ENCODE measurements around the gene CMPK1.
"Not testable (repeated sequence)": the region's sequence is repeated elsewhere in the genome, so short reads cannot be mapped to it uniquely, and the experiment has no call there.

CMPK1 gene

DNA sequence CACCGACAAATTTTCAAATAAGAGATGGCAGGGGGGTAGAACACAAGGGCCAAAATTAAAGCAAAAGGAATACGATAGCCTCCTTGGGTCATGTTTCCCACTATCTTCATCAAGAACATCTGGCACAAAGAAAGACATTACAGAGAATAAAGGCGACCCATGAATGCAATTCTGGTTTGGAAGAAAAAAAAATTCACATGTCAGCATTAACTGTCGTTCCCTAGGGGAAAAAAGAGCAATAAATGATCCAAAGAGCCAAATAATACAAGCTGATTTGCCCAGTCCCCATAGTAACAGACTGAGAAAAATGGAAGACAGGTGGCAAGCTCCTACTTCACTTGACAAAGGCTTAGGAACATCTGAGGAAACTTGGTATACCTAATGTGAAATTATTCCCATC, 24.2 kb upstream of the CMPK1 start:
- no peak for DNase-seq (ENCODE audit: low spot score)
- no peaks in the 10 kb centered on the region for H3K4me1 ChIP-seq (ENCODE audit: insufficient read depth, poor library complexity, severe bottlenecking)
- H3K27ac ChIP-seq (ENCODE audit: poor library complexity, severe bottlenecking) = no peak overlapping the region
- H3K36me3 ChIP-seq (ENCODE audit: low read depth) = peaks cover 75% of the 10 kb centered on the region
- TF ChIP-seq, protein P1, sequence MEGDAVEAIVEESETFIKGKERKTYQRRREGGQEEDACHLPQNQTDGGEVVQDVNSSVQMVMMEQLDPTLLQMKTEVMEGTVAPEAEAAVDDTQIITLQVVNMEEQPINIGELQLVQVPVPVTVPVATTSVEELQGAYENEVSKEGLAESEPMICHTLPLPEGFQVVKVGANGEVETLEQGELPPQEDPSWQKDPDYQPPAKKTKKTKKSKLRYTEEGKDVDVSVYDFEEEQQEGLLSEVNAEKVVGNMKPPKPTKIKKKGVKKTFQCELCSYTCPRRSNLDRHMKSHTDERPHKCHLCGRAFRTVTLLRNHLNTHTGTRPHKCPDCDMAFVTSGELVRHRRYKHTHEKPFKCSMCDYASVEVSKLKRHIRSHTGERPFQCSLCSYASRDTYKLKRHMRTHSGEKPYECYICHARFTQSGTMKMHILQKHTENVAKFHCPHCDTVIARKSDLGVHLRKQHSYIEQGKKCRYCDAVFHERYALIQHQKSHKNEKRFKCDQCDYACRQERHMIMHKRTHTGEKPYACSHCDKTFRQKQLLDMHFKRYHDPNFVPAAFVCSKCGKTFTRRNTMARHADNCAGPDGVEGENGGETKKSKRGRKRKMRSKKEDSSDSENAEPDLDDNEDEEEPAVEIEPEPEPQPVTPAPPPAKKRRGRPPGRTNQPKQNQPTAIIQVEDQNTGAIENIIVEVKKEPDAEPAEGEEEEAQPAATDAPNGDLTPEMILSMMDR (IDR thresholded peaks at IDR 0.05; ENCODE audit: poor library complexity, severe bottlenecking) = no peak
- H3K4me3 ChIP-seq (ENCODE audit: severe bottlenecking) = no peak overlapping the region
- H3K9me3 ChIP-seq (ENCODE audit: severe bottlenecking) = no peaks in the 10 kb centered on the region
- ATAC-seq (ENCODE audit: low read depth) = no peak
- H3K27me3 ChIP-seq (ENCODE audit: insufficient read depth, poor library complexity, severe bottlenecking) = no peaks in the 10 kb centered on the region

DNA sequence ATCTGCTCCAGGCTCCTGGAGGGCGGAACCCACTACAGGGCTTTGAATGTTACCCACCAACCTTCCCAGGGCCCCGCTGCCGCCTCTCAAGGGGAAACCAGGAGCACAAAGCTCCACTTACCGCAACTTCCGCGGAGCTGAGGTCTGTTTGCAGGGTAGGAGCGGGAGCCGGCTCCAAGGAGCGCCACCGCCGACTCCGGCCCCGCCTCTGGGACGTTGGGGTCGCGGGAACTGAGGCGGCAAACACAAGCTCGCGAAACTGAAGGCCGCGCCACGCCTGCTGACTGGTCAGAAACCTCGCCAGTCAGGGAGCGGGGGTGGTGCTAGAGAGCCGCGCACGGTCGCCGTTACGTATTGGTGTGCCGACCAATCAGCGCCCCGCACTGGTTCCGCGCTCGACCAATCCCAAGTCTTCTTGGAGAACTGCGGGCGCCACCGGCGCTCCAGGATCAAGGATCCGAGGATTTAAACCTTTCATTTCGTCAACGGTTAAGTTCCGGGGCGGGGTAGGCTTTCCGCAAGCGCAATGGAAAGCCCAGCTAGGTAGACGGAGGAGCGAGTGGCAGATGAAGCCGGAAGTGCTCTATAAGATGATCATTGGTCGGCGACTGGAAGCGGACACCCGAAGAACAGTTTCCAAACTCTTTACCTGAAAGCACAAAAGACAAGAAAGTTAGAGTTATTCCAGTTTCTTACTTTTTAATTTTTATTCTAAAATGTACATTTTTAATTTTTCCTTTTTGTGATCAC, 19.5 kb upstream of the CMPK1 start, which contains the start of gene STIL:
Gene STIL, minus strand, starts transcription at position 233 of the 750 bp plus-strand sequence. CDS start 3,828 bp downstream, outside the sequence.
- peaks cover 33% of the 10 kb centered on the region for H3K36me3 ChIP-seq (ENCODE audit: low read depth)
- H3K4me3 ChIP-seq (ENCODE audit: severe bottlenecking) = peak within 1 kb of the TSS; percentile 65
- H3K27ac ChIP-seq (ENCODE audit: poor library complexity, severe bottlenecking) = peak within 1 kb of the TSS; percentile 81
- TF ChIP-seq, protein P1 (IDR thresholded peaks at IDR 0.05; ENCODE audit: poor library complexity, severe bottlenecking) = no peak
- ATAC-seq (ENCODE audit: low read depth) = peak; percentile 94
- no peaks in the 10 kb centered on the region for H3K27me3 ChIP-seq (ENCODE audit: insufficient read depth, poor library complexity, severe bottlenecking)
- no peaks in the 10 kb centered on the region for H3K9me3 ChIP-seq (ENCODE audit: severe bottlenecking)
- DNase-seq (ENCODE audit: low spot score) = peak; percentile 99
- H3K4me1 ChIP-seq (ENCODE audit: insufficient read depth, poor library complexity, severe bottlenecking) = no peaks in the 10 kb centered on the region

DNA sequence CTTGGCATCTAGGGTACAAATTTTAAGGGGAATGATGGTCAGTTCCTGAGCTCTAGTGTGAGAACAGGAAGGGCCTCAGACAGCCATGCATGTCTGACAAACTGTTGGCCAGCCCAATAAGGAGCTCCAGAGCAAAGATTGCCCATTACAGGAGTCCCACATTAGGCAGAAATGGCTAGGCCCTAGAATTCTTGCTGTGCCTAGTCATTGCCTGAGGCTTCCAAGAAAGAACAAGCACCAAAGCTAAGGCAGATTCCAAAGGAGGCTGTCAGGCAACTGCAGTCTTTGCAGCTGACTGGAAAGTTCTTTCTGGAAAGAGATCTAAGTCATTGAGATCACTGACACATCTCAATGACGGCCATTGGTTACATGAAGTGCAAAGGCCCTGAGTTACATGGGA, 15.7 kb upstream of the CMPK1 start:
- no peak for ATAC-seq (ENCODE audit: low read depth)
- H3K27me3 ChIP-seq (ENCODE audit: insufficient read depth, poor library complexity, severe bottlenecking) = no peaks in the 10 kb centered on the region
- H3K4me1 ChIP-seq (ENCODE audit: insufficient read depth, poor library complexity, severe bottlenecking) = no peaks in the 10 kb centered on the region
- peaks cover 1% of the 10 kb centered on the region; the same call in 1 of the 2 replicates for H3K36me3 ChIP-seq (ENCODE audit: low read depth)
- no peaks in the 10 kb centered on the region for H3K9me3 ChIP-seq (ENCODE audit: severe bottlenecking)
- DNase-seq (ENCODE audit: low spot score) = no peak
- TF ChIP-seq, protein P1 (IDR thresholded peaks at IDR 0.05; ENCODE audit: poor library complexity, severe bottlenecking) = no peak
- H3K27ac ChIP-seq (ENCODE audit: poor library complexity, severe bottlenecking) = no peak overlapping the region
- H3K4me3 ChIP-seq (ENCODE audit: severe bottlenecking) = no peak overlapping the region

DNA sequence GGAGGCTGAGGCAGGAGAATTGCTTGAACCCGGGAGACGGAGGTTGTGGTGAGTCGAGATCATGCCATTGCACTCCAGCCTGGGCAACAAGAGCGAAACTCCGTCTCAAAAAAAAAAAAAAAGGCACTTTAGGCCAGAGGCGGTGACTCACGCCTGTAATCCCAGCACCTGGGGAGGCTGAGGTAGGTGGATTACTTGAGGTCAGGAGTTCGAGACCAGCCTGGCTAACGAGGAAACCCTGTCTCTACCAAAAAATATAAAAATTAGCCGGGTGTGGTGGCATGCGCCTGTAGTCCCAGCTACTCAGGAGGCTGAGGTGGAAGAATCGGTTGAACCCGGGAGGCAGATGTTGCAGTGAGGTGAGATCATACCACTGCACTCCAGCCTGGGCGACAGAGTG, 13.6 kb upstream of the CMPK1 start:
- H3K4me3 ChIP-seq (ENCODE audit: severe bottlenecking); H3K9me3 ChIP-seq (ENCODE audit: severe bottlenecking); H3K4me1 ChIP-seq (ENCODE audit: insufficient read depth, poor library complexity, severe bottlenecking); ATAC-seq (ENCODE audit: low read depth); H3K36me3 ChIP-seq (ENCODE audit: low read depth); H3K27me3 ChIP-seq (ENCODE audit: insufficient read depth, poor library complexity, severe bottlenecking); DNase-seq (ENCODE audit: low spot score); H3K27ac ChIP-seq (ENCODE audit: poor library complexity, severe bottlenecking): not testable (repeated sequence)

DNA sequence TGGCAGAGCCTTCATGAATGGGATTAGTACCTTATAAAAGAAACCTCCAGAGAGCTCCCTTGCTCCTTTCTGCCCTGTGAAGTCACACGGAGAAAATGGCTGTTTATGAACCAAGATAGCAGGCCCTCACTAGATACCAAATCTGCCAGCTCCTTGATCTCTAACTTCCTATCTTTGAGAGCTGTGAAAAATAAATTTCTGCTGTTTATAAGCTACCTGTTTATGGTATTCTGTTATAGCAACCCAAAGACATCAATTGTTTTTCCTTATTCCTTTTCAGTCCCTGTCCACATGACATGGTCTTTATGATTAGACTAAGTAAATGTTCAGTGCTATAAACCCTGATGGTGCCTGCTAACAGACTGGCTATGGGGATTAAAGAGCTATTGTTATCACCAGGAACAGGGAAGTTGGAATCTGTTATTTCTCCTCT, 10.0 kb upstream of the CMPK1 start:
- Histone ChIP-seq H3K9me3 (ENCODE audit: severe bottlenecking) (no peaks in the 10 kb centered on the region), H3K4me3 (ENCODE audit: severe bottlenecking) (no peak overlapping the region), H3K27me3 (ENCODE audit: insufficient read depth, poor library complexity, severe bottlenecking) (no peaks in the 10 kb centered on the region), H3K36me3 (ENCODE audit: low read depth) (no peaks in the 10 kb centered on the region), H3K4me1 (ENCODE audit: insufficient read depth, poor library complexity, severe bottlenecking) (no peaks in the 10 kb centered on the region), H3K27ac (ENCODE audit: poor library complexity, severe bottlenecking) (no peak overlapping the region)
- no peak for DNase-seq (ENCODE audit: low spot score)
- TF ChIP-seq, protein P1 (IDR thresholded peaks at IDR 0.05; ENCODE audit: poor library complexity, severe bottlenecking) = no peak
- ATAC-seq (ENCODE audit: low read depth) = no peak

Data from RWPE2 (cell line).